ENCODE measurements around the gene NEK10.

GRCh38 chr3:27194861-27195483 is 174.2 kb downstream of the NEK10 start:
- TF ChIP-seq EZH2 (IDR thresholded peaks at IDR 0.05), result no peak
- no peak for TF ChIP-seq POLR2AphosphoS5 (IDR thresholded peaks at IDR 0.05; ENCODE audit: borderline replicate concordance, low read depth, low read length)
- TF ChIP-seq FOXP2 (optimal IDR thresholded peaks at IDR 0.05; ENCODE audit: control extremely low read depth, extremely low read length, insufficient read depth), result no peak

All from SK-N-MC (cell line).